Activated CD4-positive, alpha-beta T cell treated with anti-CD3 and anti-CD28 coated beads, Interleukin-2, amount 50 U/mL, for 4 hours (primary cell): ENCODE results near the gene SCARB1.
A peak's percentile ranks its signal among the peaks of the same experiment; 100 is the strongest.

Experiments
- DNase-seq, 2 experiments: peaks; one replicate each; pipeline ENCODE4 v3.0.0-alpha.2; 2020

SCARB1 gene

DNA sequence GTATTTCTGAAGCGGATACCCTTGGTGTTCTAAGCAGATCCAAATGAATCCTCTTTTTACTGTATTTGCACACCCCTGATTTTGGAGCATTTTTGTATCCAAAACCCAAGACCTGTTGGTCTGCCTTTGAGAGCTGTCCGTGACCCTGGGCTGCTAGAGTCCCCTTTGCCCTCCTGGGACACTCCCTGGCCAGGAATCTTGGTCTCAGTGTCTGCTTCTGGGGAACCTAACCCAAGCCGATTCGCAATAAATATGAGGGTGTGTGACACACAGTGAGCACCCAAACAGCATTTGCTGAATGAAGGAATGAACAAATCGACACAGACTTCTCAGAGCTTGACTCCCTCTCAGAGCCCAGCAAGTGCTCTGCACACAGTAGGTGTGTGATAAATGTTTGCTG is 92.9 kb downstream of the SCARB1 start:
- DNase-seq: no peak

DNA sequence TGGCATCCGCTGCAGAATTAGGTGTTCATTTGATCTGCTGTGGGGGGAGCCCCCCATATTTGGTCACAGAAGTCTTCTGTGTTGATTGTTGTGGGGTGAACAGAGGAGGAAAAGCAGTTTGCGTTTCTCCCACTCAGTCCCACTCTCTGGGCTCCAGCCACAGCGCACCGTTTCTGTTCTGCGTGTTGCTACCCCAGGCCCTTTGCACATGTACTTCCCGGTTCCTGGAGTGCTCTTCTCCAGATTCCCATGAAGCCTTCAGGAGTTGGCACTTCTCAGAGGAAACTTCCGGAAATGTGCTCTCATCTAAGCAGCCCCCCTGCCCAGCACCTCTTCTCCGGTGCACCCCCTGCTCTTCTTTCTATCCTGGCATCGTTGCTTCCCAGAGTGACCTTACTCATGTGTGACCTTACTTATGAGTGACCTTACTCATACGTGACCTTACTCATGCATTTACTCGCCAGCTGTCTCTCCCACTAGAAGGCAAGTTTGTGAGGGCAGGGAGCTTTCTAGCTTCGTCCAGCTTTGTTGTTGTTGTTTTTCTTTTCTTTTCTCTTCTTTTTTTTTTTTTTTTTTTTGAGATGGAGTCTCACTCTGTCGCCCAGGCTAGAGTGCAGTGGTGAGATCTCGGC is 93.7 kb downstream of the SCARB1 start:
- no peak for DNase-seq

DNA sequence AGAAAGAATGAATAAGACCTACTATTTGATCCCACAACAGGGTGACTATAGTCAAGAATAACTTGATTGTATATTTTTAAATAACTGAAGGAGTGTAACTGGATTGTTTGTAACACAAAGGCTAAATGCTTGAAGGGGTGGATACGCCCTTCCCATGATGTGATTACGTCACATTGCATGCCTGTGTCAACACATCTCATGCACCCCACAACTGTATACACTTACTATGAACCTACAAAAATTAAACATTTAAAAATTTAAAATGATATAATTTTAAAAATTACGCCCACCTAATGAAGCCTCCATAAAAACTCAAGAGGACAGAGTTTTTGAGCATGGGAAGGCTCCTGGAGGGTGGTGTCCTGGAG is 94.5 kb downstream of the SCARB1 start:
- no peak for DNase-seq

DNA sequence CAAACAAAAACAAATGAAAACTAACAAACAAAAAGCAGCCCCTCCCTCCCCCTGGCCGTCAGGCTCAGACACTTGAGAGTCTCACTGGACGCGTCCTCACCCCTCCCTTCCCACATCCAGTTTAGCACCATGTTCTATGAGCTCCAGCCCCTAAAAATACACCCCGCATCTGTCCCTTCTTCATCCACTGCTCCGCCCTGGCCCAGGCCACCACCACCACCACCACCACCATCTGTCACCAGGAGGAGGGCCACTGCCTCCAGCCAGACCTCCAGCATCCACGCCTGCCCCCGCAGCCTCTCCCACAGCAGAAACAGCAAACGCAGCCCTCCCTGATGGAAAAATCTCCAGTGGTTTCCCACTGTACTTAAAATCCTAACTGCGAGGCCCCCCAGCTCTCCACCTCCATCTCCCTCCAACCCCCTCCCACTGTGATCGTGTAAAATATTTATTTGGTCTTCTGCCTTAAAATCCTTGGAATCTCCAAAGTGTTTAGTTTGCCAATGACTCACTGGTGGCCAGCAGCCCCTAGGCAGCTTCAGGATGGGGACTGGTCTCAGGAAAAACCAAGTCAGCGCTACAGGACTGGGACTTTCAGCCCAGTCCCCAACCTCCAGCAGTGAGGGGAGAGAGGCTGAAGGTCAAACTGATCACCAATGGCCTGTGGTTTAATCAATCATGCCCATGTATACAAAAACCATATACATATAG is 95.1 kb downstream of the SCARB1 start:
- no peak for DNase-seq

DNA sequence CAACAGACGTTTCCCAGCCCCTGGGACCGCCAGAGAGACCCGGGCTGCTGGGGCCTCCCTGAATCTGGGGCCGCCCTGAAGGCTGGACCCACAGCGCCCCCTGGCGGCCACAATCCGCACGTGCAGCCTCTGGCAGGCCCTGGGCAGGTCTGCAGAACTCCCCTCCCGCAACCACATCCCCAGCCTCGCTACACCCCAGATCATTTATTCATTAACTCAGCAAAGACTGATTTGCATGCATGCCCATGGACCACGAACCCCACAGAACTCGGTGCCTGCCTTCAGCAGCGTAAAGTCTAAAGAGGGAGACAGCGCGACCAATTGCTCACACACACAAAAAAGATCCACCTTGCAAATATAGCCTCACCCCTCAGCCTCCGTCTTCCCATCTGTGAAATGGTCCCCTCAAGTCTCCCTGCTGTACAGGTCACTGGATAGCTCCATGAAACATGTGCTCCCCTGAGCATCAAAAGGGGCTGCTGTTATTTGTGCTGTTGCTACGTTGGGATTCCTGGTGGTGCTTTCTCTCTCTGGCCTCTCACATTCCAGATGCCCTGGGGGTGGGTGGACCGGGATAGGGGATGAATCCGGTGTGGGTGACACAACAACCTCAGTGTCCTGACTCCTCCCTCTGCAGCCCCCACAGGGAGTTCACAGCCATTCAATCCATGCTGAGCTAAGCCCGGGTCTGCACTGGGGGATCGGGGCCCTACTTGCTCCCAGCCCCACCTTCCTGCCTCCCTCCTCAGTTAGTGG is 96.4 kb downstream of the SCARB1 start:
- DNase-seq: peak; percentile 75 to 78

DNA sequence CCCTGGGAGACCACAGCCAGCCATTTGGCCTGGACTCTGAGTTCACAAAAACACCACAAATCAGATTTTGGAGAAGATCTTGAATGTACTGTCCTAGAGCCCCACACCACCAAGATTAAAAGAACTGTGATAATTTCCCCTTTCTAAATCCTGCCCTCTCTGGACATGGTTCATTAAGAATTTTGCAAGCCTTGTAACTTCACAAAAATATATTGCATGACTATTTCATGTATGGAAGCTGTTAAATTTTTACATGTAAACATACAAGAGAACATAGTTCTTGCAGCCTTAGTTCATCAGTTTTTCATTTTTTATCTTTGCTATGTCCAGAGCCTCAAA is 97.0 kb downstream of the SCARB1 start:
- no peak for DNase-seq

DNA sequence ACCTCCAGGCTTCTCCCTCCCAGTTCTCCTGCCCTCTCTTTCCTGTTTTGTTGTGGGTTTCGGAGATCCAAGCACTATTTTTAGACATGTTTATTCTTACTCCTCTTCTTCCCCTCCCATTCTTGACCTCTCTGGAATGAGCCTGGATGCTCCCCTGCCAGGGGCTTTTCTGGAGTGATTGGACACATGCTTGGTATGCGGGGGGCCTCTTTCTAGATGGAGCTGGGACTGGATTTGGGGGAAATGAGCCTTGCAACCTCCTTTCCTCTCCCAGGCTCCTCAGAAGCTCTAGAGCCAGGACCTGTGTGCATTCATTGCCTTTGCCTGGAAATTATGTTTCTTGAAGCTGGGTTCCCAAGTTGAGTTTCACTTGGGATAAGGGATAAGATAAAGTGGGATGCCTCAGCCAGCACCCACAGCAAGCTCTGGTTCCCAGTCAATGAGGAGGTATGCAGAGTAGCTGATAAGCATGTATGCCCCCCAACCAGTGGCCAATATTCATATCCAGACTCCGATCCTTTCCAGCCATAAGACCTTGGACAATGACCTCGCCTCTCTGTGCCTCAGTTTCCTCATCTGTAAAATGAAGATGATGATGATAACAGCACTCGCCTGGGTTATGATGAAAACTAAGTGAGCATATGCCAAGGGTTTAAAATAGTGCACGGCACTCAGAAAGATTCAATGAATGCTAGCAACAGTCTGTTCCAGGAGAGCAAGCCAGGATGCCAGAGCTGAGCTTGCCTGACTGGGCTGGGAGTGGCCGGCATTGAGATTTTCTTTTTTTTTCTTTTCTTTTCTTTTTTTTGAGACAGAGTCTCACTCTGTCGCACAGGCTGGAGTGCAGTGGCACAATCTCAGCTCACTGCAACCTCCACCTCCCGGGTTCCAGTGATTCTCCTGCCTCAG is 97.8 kb downstream of the SCARB1 start:
- no peak for DNase-seq

DNA sequence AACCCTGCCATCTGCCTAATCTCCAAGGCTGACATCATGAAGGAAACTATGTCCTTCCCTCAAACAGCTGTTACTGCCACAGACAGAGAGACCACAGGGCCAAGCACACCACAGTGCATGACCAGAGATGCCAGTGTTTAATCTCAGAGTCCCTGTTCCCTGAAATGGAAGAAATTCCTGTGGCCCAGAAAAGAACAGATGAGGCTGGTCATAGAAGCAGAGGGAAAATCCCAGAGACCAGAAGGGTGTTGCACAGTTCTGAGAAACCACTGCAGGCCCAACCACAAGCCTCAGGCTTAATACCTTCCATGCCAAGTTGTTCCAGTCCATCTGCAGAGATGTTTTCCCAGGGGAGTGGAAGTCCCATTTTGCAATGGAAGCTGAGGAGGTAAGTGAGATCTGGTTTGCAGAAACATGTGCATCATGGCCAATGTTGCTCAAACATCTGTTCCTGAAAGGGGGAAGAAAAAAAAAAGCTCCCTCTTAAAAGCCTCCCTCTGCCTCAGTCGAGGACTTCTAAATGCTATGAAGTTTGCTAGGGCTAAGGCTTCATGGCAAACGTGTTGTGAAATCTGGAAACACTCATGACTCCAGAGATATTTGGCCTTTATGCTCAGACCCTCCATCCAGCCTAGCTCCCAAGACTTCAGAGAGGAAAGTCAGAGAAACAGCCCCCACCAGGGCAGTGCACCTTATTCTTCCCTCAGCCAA is 98.6 kb downstream of the SCARB1 start:
- DNase-seq: no peak

DNA sequence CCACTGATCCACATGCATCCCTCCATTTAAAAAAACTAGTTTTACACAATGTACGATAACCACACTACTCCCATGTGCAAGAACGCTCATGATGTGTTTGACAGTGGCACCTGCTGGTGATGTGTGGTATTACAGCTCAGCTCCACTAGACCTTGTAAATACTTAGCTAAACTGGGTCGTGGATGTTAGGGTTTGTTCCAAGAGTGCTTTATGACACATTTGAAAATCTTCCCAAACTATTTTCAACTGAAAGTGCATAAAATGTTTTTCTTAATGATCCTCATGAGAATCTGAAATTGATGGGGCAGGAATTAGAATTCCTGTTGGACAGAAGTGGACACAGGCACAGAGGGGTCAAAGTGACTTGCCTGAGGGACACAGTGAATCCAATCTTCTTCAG is 99.2 kb downstream of the SCARB1 start:
- DNase-seq: peak; percentile 39 to 43

DNA sequence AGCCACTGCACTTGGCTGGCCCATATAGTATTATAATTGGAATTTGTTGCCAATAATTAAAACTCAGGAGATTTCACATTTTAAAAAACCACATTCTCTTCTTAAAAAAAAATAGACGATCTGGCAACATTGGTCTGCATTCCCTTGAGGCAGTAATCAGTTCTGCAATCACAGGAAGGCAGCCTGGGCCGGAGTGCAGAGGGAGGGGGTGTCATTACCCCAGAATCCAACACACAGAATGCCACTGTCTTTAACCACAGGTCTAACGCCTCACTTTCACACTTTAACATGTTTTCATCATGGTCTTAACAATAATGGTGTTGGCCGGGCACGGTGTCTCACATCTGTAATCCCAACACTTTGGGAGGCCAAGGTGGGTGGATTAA is 100.1 kb downstream of the SCARB1 start:
- DNase-seq: no peak

DNA sequence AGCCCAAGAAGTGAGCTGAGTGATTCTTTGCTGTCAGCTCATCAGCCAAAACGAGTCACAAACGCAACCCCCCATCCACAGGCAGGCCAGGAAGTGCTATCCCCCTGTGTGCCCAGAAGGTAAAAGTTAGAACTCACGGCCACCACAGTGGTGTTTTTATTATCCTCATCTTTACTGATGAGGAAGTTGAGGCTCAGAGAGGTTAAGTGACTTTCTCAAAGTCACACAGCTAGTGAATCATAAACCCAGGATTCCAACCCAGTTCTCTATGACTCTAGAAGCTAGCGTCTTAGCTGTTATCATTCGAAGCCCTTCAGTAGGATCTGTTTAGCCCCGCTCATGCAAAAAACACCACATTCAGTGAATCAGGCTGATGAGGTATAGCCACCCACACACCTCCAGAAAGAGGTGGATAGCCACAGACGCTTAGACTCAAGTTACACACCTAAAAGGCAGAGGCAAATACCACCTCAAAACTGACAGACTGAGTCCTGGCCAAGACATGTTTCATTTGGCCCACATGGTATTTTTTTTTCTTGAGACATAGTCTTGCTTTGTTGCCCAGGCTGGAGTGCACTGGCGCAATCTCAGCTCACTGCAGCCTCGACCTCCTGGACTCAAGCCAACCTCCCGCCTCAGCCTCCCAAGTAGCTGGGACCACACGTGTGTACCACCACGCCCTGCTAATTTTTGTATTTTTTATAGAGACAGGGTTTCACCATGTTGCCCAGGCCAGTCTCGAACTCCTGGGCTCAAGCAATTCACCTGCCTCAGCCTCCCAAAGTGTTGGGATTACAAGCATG is 100.7 kb downstream of the SCARB1 start:
- no peak for DNase-seq

DNA sequence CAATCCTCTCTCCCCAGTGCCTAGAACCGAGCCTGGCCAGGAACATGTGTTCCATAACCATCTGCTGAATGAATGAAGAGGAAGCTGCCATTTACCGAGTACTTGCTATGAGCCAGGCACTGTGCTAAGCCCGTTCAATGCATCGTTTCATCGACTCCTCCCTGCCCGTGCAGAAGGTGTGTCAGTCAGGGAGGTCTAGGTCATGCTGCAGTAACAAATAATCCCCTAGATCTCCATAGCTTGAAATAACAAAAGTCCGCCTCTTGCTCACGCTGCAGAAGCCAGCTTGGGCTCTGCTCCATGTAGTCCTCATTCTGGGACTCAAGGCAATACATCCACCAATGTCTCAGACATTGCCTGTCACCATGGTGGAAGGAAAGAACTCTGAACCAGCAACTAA is 101.3 kb downstream of the SCARB1 start:
- no peak for DNase-seq

DNA sequence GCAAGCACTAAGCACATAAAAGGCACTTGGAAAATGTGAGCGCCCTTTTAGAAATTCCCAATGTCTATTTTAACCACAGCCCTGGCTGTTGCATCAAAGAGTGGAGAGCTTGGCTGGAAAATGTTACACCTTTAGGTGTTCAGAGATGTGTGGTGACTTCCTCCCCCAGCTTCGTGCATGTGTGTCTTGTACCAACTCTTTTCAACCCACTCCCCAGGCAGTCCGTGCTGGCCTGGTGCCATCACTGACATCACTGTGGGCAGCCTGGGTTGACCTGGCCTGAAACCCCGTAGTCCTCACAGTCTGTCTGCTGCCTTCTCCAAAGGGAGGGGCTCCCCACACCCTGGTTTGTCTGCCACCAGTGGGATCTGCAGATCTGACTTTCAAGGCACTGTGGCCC is 101.8 kb downstream of the SCARB1 start:
- DNase-seq: no peak

DNA sequence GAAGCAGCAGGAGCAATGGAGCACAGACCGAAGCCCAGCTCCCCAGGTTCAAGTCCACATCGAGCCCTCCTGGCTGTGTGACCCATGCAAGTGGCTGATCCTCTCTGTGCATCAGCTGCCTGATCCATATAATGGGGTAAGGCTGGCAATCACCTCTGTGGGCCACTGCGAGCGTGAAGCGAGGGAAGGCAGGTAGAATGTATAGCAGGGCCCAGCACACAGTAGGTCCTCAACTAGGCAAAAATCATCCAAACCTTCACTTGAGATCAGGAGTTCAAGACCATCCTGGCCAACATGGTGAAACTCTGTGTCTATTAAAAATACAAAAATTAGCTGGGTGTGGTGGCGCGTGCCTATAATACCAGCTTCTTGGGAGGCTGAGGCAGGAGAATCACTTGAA is 102.6 kb downstream of the SCARB1 start:
- DNase-seq: no peak

DNA sequence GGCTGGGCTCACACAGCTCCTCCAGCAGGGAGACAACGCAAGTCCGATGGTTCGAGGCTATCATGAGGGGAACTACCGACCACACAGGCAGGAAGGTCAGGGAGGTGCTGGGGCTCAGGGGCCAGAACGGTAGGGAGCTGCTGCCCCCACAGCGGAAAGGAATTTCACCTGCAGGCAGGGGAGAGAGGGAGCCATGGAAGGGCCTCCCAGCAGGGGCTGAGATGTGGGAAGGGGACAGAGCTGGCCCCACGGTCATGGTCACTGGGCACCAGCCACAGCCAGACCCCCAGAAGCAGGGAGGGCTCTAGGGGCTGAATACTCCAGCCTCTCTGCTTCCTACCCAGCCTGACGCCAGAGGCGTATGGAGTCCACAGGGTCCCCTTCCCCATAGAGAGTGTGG is 103.1 kb downstream of the SCARB1 start:
- no peak for DNase-seq

DNA sequence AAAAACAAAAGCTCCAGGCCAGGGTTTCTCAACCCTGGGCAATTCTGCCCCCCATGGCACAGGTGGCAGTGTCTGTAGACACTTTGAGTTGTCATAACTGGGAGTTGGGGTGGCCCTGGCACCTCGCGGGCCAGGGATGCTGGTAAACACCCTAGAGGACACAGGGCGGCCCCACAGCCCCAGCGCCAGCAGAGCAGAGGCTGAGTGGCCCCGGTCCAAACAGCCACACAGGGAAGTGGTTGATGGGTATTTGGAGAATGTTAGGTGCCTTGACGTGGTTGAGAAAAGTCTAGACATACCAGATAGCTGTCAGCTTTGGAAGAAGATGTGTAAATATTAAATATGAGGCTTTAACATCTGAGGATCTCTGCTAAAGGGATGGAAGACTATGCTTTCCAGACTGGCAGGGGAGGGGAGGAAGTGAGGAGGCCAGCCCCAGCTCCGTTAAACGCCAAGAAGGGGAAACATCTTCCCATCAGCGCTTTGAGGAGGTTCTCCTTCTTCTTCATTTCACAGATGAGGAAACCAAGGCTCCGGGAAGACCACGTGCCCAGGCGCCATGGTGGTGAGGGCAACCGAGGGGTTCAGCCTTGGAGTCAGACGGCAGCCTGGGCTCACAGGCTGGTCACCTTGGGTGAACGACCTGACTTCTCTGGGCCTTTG is 103.7 kb downstream of the SCARB1 start:
- no peak for DNase-seq

DNA sequence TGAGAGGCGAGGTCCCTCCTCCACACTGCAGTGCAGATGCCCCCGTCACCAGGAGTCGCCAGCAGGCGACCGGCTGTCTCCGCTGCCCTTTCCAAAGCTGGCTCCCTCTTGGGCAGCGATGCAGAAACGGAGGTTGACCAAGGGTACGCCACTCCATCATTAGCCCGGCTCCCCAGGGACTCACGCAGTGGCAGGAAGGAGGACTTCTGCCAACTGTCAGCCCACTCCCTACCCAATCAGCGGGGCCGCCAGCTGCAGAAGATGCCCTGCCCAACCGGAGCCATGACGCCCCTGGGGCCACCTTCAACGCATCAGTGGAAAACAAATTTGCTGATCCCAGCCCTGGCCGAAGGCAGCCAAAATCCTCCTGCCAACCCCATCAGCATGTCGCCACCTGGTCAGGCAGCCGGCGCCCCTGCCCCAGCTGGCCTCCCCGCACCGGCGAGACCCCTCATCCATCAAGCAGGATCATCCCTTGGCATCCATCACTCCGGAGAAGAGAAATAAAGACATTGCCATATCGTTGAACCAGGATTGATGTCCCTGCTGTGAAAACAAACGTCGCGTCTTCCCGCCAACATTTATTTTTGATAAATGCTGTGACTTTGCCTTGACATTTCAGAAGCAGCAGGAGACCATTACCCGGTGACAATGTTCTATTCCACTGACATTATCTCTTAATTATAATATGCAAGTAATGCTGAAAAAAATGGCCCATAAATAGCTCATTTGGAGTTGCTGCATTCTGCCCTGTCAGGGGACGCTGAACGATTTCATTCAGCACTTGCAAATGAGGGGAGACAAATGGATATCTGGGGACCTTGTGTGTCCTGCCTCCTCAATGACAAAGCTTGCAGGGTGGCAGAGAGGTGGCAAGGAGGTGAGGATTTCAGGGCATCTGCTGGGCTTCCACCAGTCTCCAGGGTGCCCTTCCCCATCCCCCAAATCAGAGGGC is 105.1 kb downstream of the SCARB1 start:
- no peak for DNase-seq

DNA sequence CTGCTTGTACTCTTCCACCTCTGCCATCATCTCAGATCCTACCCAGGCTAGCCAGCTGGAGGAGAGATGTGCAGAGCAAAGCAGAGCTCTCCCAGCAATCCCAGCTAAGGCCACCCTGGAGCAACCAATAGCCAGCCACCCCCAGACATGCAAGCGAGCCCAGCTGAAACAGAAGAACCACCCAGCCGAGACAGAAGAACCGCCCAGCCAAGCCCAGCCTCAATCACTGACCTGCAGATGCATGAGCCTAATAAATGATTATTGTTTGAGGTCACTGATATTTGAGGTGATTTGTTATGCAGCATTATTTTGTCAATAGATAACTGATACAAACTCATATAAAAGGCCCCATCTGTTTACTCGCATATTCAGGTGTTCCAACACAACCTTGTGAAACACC is 106.3 kb downstream of the SCARB1 start:
- no peak for DNase-seq

DNA sequence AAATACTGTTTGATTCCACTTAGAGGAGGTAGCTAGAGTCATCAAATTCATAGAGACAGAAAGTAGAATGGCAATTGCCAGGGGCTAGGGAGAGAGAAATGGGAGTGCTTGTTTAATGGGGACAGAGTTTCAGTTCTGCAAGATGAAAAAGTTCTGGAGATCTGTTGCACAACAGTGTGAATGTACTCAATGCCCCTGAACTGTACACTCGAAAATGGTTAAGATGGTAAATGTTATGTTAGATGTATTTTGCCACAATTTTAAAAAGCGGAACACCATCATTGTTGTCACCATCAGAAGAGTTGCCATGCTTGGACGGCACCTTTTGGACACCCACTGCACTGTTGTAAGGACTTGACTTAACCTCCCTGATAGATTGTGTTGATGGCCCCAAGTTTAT is 106.9 kb downstream of the SCARB1 start:
- no peak for DNase-seq

DNA sequence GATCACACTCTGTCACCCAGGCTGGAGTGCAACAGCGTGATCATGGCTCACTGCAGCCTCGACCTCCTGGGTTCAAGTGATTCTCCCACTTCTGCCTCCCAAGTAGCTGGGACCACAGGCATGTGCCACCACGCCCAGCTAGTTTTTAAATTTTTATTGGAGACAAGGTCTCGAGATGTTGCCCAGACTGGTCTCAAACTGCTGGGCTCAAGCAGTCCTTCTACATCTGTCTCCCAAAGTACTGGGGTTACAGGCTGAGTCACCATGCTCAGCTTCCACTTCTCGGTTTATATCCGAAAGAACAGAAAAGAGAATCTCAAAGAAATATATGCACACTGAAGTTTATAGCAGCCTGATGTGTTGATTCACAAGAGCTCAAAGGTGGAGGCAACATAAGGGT is 107.5 kb downstream of the SCARB1 start:
- no peak for DNase-seq
